Measurements from ENCODE around the gene ENTPD2.

The ENTPD2 gene

DNA sequence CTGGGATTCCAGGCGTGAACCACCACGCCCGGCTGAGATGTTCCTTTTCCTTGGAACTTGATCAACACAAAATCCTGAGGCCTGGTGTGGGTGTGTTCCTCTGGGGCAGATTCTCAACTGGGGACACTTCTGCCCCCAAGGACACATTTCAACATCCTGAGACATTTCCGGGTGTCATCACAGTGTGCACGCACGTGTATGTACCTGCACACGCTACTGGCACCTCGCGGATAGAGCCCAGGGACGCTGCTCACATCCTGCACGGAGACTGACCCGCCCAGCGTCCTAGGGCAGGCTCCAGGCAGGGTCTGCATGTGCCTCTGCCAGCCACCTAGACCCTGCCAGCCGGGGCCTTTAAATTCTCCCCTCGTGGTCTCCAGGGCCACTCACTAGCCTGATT lies 8.5 kb upstream of the ENTPD2 start:
- no peak for DNase-seq (ENCODE audit: low read depth)
- no peak overlapping the region for H3K4me3 ChIP-seq (ENCODE audit: low read depth, low read length)
- TF ChIP-seq, protein P1, sequence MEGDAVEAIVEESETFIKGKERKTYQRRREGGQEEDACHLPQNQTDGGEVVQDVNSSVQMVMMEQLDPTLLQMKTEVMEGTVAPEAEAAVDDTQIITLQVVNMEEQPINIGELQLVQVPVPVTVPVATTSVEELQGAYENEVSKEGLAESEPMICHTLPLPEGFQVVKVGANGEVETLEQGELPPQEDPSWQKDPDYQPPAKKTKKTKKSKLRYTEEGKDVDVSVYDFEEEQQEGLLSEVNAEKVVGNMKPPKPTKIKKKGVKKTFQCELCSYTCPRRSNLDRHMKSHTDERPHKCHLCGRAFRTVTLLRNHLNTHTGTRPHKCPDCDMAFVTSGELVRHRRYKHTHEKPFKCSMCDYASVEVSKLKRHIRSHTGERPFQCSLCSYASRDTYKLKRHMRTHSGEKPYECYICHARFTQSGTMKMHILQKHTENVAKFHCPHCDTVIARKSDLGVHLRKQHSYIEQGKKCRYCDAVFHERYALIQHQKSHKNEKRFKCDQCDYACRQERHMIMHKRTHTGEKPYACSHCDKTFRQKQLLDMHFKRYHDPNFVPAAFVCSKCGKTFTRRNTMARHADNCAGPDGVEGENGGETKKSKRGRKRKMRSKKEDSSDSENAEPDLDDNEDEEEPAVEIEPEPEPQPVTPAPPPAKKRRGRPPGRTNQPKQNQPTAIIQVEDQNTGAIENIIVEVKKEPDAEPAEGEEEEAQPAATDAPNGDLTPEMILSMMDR (IDR thresholded peaks at IDR 0.05; ENCODE audit: insufficient read depth, low read depth, low read length, missing control alignments) = no peak

DNA sequence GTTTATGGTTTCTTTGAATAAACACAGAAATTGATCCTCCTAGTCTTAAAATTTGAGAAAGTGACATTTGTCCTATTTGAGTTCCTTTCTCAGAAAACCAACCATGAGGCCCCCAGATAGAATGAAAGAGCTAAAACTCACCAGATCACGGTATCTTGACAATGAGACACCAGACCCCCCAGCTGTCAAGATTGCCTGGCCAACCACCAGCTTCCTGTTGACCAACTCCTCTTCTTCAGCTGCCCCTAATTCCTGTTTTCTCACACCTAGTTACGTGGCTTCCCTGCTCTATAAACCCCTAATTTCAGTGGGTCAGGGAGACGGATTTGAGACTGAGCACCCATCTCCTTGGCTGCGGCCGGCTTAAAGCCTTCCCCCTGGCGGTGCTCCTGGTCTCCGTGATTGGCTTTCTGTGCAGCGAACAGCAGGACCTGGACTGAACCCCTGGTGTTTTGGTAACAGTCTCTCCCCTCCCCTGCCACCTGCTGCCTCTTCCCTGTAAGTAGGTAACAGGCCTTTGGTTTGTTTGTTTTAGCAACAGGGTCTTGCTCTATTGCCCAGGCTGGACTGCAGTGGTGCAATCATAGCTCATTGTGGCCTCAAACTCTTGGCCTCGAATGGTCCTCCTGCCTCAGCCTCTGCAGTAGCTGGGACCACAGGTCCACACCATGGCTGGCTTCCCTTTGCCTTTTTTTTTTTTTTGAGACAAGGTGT lies 4.8 kb upstream of the ENTPD2 start:
- no peak overlapping the region for H3K4me3 ChIP-seq (ENCODE audit: low read depth, low read length)
- TF ChIP-seq, protein P1 (IDR thresholded peaks at IDR 0.05; ENCODE audit: insufficient read depth, low read depth, low read length, missing control alignments) = no peak
- DNase-seq (ENCODE audit: low read depth) = no peak

DNA sequence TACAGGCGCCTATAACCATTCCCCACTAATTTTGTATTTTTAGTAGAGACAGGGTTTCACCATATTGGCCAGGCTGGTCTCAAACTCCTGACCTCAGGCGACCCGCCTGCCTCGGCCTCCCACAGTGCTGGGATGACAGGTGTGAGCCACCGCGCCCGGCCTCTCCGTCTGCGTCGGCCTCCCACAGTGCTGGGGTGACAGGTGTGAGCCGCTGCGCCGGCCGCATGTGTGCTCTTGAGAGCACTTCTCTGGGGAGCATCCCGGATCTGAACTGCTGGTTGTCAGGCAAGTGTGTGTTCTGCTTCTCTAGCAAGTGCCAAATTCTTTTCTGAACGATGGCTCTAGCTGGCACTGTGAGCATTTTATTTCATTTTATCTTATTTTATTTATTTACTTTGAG lies 3.7 kb upstream of the ENTPD2 start:
- TF ChIP-seq, protein P1 (IDR thresholded peaks at IDR 0.05; ENCODE audit: insufficient read depth, low read depth, low read length, missing control alignments) = no peak
- no peak for DNase-seq (ENCODE audit: low read depth)
- no peak overlapping the region for H3K4me3 ChIP-seq (ENCODE audit: low read depth, low read length)

DNA sequence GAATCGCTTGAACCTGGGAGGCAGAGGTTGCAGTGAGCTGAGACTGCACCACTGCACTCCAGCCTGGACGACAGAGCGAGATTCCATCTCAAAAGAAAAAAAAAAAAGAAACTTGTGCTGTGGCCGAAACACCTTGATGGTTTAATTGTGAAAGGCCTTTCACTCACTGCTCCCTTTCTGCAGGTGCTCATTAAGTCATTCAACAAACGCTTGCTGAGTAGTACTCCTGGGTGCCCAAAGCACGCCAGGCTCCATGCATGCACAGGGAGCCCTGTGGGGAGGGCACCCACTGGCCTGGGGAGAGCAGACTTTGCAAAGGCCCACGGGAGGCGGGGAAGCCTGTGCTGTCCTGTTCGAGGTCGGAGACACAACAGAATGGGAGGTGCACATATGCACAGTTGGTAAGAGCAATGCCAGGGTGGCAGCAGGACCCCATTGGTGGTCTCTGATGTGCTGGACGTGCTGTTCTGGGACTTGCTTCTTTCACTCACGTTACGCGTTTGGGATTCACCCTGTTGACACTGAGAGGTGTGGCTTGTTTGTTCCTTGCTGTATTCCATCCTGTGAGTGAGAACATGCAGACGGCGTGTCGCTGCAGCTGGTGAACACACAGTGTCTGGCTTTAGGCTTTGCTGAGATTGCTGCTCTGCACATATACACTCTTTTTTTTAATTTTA lies 3.0 kb upstream of the ENTPD2 start:
- TF ChIP-seq, protein P1 (IDR thresholded peaks at IDR 0.05; ENCODE audit: insufficient read depth, low read depth, low read length, missing control alignments) = no peak
- DNase-seq (ENCODE audit: low read depth) = no peak
- no peak overlapping the region for H3K4me3 ChIP-seq (ENCODE audit: low read depth, low read length)

DNA sequence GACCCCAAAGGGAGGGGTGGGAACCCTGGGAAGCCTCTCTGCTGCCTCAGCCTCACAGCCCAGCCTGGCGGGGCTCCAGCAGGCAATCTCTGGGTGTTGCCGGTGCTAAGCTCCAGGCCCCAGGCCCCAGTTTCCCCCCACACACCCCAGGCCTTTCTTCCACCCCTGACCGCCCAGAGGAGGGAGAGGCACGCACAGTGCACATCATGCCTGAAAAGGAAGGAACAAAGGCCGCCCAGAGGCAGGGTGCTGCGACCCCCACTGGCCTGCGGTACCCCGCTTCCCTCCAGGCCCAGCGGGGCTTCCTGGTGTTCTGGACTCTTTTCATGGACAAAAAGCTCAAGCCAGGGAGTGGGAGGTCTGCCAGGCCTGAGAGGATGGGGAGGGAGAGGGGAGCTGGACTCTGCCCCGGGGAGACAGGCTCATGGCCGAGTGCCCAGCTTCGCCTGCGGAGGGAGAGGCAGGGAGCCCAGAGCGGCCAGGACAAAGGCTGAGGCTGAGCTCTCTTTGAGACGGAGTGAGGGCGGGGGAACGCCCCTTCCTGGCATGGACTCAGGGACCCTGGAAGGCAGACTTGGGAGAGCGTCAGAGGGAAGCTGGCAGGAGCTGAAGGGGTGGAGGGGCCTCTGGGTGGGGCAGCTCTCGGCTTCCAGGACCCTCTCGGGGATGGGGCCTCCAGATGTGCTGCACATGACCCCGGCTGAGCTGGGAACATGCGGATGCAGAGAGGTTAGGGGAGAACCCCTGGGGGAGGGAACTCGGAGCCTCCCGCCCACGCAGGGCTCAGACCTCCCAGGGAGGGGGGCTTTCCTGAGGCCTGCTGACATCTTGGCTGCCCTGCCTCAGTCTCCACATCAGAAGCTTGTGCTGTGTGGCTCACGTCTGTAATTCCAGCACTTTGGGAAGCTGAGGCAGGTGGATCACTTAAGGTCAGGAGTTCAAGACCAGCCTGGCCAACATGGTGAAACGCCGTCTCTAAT lies 1.8 kb upstream of the ENTPD2 start:
- no peak overlapping the region for H3K4me3 ChIP-seq (ENCODE audit: low read depth, low read length)
- TF ChIP-seq, protein P1 (IDR thresholded peaks at IDR 0.05; ENCODE audit: insufficient read depth, low read depth, low read length, missing control alignments) = no peak
- DNase-seq (ENCODE audit: low read depth) = no peak

DNA sequence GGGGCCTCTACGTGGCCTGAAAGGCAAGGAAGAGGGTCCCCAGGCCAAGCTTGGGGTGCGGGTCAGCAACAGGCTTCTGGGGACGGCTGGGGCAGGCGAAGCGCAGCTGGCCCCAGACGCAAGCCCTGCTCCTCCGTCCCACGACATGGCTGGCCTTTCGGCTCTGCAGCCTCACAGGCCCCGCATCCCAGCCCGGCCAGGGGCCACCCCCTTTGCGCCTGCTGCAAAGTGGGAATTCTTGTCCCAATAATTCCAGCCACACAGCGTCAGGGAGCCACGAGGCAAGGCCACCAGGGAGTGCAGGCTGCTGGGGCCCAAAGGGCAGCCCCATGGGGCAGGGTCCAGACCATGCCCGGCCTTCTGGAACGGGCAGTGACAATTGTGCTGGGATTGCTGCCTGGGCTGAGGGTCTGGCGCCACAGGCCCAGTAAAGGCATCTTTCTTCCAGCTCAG lies 1.1 kb upstream of the ENTPD2 start:
- no peak overlapping the region for H3K4me3 ChIP-seq (ENCODE audit: low read depth, low read length)
- TF ChIP-seq, protein P1 (IDR thresholded peaks at IDR 0.05; ENCODE audit: insufficient read depth, low read depth, low read length, missing control alignments) = no peak

More for the DNA sequence above, 1.1 kb upstream of the ENTPD2 start:
- no peak for DNase-seq (ENCODE audit: low read depth)

All from GM12865 (cell line).